Breast epithelium (tissue), 4 donors: Measurements from ENCODE around the gene MBTPS2. TPM values are rescaled to one million over a fixed set of nuclear protein-coding genes. Genes with fewer than 3 reads are reported as not detected.
"Not testable (repeated sequence)": the region's sequence is repeated elsewhere in the genome, so short reads cannot be mapped to it uniquely, and the experiment has no call there.

ENCODE experiments used
- DNase-seq, 2 donors: peaks; one replicate each; pipeline ENCODE4 v3.0.0-alpha.2; 2019; ENCODE audit warnings: low spot score in 2 of 2
- H3K27ac ChIP-seq, 2 donors: fragments of 200-600 bp; sonication (generic) in 1 of 2; one replicate each; pipeline ENCODE4 v1.5.1; 2016 to 2019; ENCODE audit warnings: mild to moderate bottlenecking in 1 of 2
- H3K27me3 ChIP-seq, 2 donors: fragments of 200-600 bp; sonication (generic) in 1 of 2; one replicate each; pipeline versions ENCODE4 v1.5.1 to v1.6.0; 2017 to 2019; ENCODE audit warnings: control low read depth in 1 of 2, mild to moderate bottlenecking in 1 of 2
- H3K36me3 ChIP-seq: fragments of 200-600 bp; one replicate; pipeline ENCODE4 v1.5.1; 2019
- H3K4me1 ChIP-seq, 2 donors: fragments of 200-600 bp; sonication (generic); one replicate each; pipeline ENCODE4 v1.5.1; 2016 to 2019; ENCODE audit warnings: control low read depth in 1 of 2
- H3K4me3 ChIP-seq, 3 donors: fragments of 200-600 bp; sonication (generic); 1 replicate in 2 of 3; 2 replicates in 1 of 3; pipeline ENCODE4 v1.5.1; 2016 to 2019; ENCODE audit warnings: mild to moderate bottlenecking in 3 of 3, moderate library complexity in 2 of 3
- H3K9me3 ChIP-seq, 2 donors: fragments of 200-600 bp; sonication (generic) in 1 of 2; one replicate each; pipeline ENCODE4 v1.5.1; 2016 to 2019; ENCODE audit warnings: control low read depth in 1 of 2
- CTCF ChIP-seq, 3 donors: fragments of 450-650 bp; IDR thresholded peaks; one replicate each; pipeline ENCODE4 v1.5.1; 2016 to 2017; ENCODE audit warnings: antibody characterized with exemption in 3 of 3, mild to moderate bottlenecking in 3 of 3, moderate library complexity in 3 of 3
- POLR2A ChIP-seq: fragments of 450-650 bp; IDR thresholded peaks from one replicate; pipeline ENCODE4 v1.6.1; 2016; ENCODE audit warnings: antibody characterized with exemption, mild to moderate bottlenecking, moderate library complexity
- POLR2AphosphoS5 ChIP-seq, 3 donors: sonication (generic); formaldehyde crosslinking; IDR thresholded peaks; one replicate each; pipeline ENCODE4 v1.6.1; 2017; ENCODE audit warnings: antibody characterized with exemption in 3 of 3
- intact Hi-C: fragments of 100-400 bp; cut with DNase I; formaldehyde crosslinking; loops from one replicate; pipeline ENCODE4 v1.15.1; 2023; ENCODE audit warnings: low total_unique reads
- total RNA-seq, 3 donors: library from RNA; depleted of rRNA; stranded (reverse); fragments of >200 nt; gene quantifications; one replicate each; pipeline ENCODE4 v1.1.0, GENCODE V29; 2016

MBTPS2 gene
- total RNA-seq, 3 donors from 2014 or later, result 8.8 to 13.8 (median 9.9) TPM

GRCh38 chrX:21865436-21865835, 26.0 kb downstream of the MBTPS2 start:
- Histone ChIP-seq H3K4me1 (no peaks in the 10 kb centered on the region), H3K36me3 (no peaks in the 10 kb centered on the region), H3K9me3 (no peaks in the 10 kb centered on the region), H3K27me3 (no peaks in the 10 kb centered on the region), H3K4me3 (no peak overlapping the region), H3K27ac (no peak overlapping the region)
- intact Hi-C loops, result no loop called here
- DNase-seq, result no peak
- TF ChIP-seq CTCF (IDR thresholded peaks at IDR 0.05) (no peak), POLR2AphosphoS5 (IDR thresholded peaks at IDR 0.05) (no peak), POLR2A (no peak)

GRCh38 chrX:21870494-21870893, 31.1 kb downstream of the MBTPS2 start:
- H3K27me3 ChIP-seq, result no peaks in the 10 kb centered on the region
- no peak overlapping the region for H3K4me3 ChIP-seq
- TF ChIP-seq CTCF (IDR thresholded peaks at IDR 0.05) (no peak), POLR2AphosphoS5 (IDR thresholded peaks at IDR 0.05) (no peak), POLR2A (no peak)
- no peaks in the 10 kb centered on the region for H3K9me3 ChIP-seq
- intact Hi-C loops, result no loop called here
- H3K36me3 ChIP-seq, result no peaks in the 10 kb centered on the region
- H3K4me1 ChIP-seq, result no peaks in the 10 kb centered on the region
- no peak overlapping the region for H3K27ac ChIP-seq
- no peak for DNase-seq

GRCh38 chrX:21873063-21873775, 33.8 kb downstream of the MBTPS2 start:
- intact Hi-C loops, result no loop called here
- Histone ChIP-seq H3K27ac (no peak overlapping the region), H3K9me3 (no peaks in the 10 kb centered on the region), H3K36me3 (no peaks in the 10 kb centered on the region), H3K4me1 (no peaks in the 10 kb centered on the region), H3K4me3 (no peak overlapping the region), H3K27me3 (peaks cover 0 to 3% of the 10 kb centered on the region in 2 donors)
- TF ChIP-seq POLR2AphosphoS5 (IDR thresholded peaks at IDR 0.05) (no peak), POLR2A (no peak)
- DNase-seq, result no peak

- intact Hi-C loops, H3K9me3 ChIP-seq, H3K27me3 ChIP-seq, H3K4me1 ChIP-seq, H3K4me3 ChIP-seq, H3K36me3 ChIP-seq, DNase-seq, H3K27ac ChIP-seq: not testable (repeated sequence)
Measured at GRCh38 chrX:21874182-21874581, 34.8 kb downstream of the MBTPS2 start.

GRCh38 chrX:21875013-21875412, 35.6 kb downstream of the MBTPS2 start:
- Histone ChIP-seq H3K9me3 (no peaks in the 10 kb centered on the region), H3K4me1 (no peaks in the 10 kb centered on the region), H3K27ac (no peak overlapping the region), H3K4me3 (no peak overlapping the region), H3K36me3 (no peaks in the 10 kb centered on the region), H3K27me3 (peaks cover 0 to 3% of the 10 kb centered on the region in 2 donors)
- DNase-seq, result no peak
- no peak for TF ChIP-seq POLR2A
- intact Hi-C loops, result no loop called here

- H3K27me3 ChIP-seq, result peaks cover 0 to 3% of the 10 kb centered on the region in 2 donors
- H3K4me3 ChIP-seq, result no peak overlapping the region
- H3K27ac ChIP-seq, result no peak overlapping the region
- no peaks in the 10 kb centered on the region for H3K36me3 ChIP-seq
- no peaks in the 10 kb centered on the region for H3K4me1 ChIP-seq
- intact Hi-C loops, result no loop called here
- no peaks in the 10 kb centered on the region for H3K9me3 ChIP-seq
- DNase-seq, result no peak
- no peak for TF ChIP-seq CTCF (IDR thresholded peaks at IDR 0.05)
- no peak for TF ChIP-seq POLR2A
- TF ChIP-seq POLR2AphosphoS5 (IDR thresholded peaks at IDR 0.05), result no peak
Measured at GRCh38 chrX:21881881-21882574, 42.6 kb downstream of the MBTPS2 start.
